Nephron progenitor cell (in vitro differentiated cells): Measurements from ENCODE around the gene CKM.

Experiments used
- DNase-seq: peaks from one replicate; pipeline ENCODE4 v3.0.0; 2021
- H3K27ac Mint-ChIP-seq: 2 replicates; pipeline ENCODE4 v1.8.0; 2021; ENCODE audit warnings: mild to moderate bottlenecking, moderate library complexity, mixed read lengths
- H3K27me3 Mint-ChIP-seq: 2 replicates; pipeline ENCODE4 v1.8.0; 2021; ENCODE audit warnings: mild to moderate bottlenecking, low read depth, mixed read lengths; ENCODE audit not compliant: poor library complexity
- H3K36me3 Mint-ChIP-seq: 2 replicates; pipeline ENCODE4 v1.8.0; 2021; ENCODE audit warnings: low read depth, mixed read lengths
- H3K4me1 Mint-ChIP-seq: 2 replicates; pipeline ENCODE4 v1.8.0; 2021; ENCODE audit warnings: mixed read lengths
- H3K4me3 Mint-ChIP-seq: 2 replicates; pipeline ENCODE4 v1.8.0; 2021; ENCODE audit warnings: mild to moderate bottlenecking, moderate library complexity, mixed read lengths
- H3K9me3 Mint-ChIP-seq: 2 replicates; pipeline ENCODE4 v1.8.0; 2021; ENCODE audit warnings: mild to moderate bottlenecking, moderate library complexity, mixed read lengths
- TF ChIP-seq, protein P1 (sequence below): fragments of 200-600 bp; sonication (generic); IDR thresholded peaks from 2 replicates; pipeline ENCODE4 v1.5.0; 2021; ENCODE audit warnings: antibody characterized with exemption

The CKM gene

DNA sequence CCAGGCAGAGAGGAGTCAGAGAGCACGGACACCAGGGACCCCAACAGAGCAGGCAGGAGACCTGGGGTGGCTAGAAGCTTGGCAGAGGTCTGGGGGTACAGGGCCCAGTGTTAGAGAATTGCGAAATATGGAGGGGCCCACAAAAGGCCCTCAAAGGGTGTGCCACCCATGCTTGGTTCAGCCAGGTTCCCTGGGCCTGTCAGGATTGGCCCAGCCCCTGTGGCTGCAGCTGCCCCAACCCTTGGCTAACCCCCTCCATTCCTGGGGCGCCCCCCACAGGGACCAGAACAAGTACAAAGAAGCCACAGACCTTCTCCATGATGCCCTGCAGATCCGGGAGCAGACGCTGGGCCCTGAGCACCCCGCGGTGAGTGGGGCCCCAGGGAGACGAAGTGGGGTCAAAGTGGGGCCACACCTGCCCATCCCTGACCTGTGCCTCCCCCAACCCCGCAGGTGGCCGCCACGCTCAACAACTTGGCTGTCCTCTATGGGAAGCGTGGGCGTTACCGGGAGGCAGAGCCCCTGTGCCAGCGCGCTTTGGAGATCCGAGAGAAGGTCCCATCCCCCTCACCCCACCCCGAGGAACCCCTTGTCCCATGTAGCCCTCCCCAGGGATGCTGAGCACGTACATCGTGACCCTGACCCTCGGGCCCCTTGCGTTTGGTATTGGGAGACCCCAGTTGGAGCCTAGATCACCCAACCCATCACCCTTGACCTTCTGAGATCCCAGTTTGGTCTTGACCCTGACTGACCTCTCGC is 25.9 kb upstream of the CKM start:
- Mint-ChIP-seq H3K27ac (no peak overlapping the region), H3K4me1 (no peaks in the 10 kb centered on the region), H3K27me3 (peaks cover 16% of the 10 kb centered on the region), H3K4me3 (no peak overlapping the region), H3K9me3 (no peaks in the 10 kb centered on the region), H3K36me3 (peaks cover 5% of the 10 kb centered on the region)
- TF ChIP-seq, protein P1, sequence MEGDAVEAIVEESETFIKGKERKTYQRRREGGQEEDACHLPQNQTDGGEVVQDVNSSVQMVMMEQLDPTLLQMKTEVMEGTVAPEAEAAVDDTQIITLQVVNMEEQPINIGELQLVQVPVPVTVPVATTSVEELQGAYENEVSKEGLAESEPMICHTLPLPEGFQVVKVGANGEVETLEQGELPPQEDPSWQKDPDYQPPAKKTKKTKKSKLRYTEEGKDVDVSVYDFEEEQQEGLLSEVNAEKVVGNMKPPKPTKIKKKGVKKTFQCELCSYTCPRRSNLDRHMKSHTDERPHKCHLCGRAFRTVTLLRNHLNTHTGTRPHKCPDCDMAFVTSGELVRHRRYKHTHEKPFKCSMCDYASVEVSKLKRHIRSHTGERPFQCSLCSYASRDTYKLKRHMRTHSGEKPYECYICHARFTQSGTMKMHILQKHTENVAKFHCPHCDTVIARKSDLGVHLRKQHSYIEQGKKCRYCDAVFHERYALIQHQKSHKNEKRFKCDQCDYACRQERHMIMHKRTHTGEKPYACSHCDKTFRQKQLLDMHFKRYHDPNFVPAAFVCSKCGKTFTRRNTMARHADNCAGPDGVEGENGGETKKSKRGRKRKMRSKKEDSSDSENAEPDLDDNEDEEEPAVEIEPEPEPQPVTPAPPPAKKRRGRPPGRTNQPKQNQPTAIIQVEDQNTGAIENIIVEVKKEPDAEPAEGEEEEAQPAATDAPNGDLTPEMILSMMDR = no peak
- DNase-seq = no peak

DNA sequence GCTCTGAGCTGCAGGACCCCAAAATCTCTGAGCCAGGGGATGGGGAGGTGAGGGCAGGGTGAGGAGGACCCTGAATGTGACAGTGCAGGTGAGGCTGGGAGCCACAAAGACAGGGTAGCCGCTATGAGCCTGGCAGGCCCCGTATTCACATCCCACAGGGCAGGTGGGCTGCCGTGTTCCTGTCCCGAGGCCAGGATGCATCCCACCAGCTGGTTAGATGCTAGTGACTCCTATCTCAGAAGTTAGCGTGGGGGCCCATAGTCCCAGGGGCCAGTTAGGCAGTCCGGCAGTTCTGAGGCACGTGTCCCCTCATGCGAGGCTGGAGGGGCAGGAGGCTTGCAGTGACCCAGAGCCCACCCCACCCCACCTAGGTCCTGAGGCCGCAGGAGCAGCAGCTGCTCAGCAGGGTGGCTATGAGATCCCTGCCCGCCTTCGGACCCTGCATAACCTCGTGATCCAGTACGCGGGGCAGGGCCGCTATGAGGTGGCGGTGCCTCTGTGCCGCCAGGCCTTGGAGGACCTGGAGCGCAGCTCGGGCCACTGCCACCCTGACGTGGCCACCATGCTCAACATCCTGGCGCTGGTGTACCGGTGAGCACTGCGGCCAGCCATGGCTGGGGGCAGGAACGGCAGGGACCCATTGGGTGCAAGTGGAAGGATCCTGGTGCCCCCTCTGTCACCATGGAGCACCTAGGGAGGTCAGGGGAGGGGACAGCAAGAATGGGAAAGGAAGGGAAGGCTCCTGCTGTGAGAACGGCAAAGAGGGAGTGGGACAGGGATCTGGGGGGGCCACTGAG is 25.1 kb upstream of the CKM start:
- Mint-ChIP-seq H3K36me3 (no peaks in the 10 kb centered on the region), H3K9me3 (no peaks in the 10 kb centered on the region), H3K4me3 (no peak overlapping the region), H3K27ac (no peak overlapping the region), H3K4me1 (no peaks in the 10 kb centered on the region), H3K27me3 (peaks cover 16% of the 10 kb centered on the region)
- no peak for DNase-seq
- TF ChIP-seq, protein P1 = no peak

DNA sequence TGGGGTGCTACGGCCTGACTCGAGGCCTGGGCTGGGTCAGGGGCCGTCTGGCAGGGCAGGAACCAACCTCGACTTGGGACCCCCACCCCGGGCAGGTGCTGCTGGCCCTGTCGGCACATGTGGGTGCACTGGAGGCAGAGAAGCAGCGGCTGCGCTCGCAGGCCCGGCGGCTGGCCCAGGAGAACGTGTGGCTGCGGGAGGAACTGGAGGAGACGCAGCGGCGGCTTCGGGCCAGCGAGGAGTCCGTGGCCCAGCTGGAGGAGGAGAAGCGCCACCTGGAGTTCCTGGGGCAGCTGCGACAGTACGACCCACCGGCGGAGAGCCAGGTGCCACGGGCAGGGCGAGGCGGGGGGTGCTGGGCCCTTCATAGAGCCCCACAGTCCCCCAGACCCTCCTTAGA is 23.8 kb upstream of the CKM start:
- H3K9me3 Mint-ChIP-seq = no peaks in the 10 kb centered on the region
- no peak for DNase-seq
- peaks cover 16% of the 10 kb centered on the region for H3K27me3 Mint-ChIP-seq

DNA sequence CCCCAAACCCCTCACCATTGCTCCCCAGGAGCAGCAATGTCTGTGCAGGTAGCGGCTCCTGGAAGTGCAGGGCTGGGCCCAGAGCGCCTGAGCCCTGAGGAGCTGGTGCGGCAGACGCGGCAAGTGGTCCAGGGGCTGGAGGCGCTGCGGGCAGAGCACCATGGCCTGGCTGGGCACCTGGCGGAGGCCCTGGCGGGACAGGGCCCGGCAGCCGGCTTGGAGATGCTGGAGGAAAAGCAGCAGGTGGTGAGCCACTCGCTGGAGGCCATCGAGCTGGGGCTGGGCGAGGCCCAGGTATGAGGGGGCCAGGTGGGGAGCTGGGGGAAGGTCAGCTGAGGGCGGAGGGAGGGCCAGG is 22.8 kb upstream of the CKM start:
- TF ChIP-seq, protein P1 = no peak
- no peak overlapping the region for H3K27ac Mint-ChIP-seq

More for the DNA sequence above, 23.8 kb upstream of the CKM start:
- H3K36me3 Mint-ChIP-seq = no peaks in the 10 kb centered on the region
- no peaks in the 10 kb centered on the region for H3K4me1 Mint-ChIP-seq
- no peak overlapping the region for H3K4me3 Mint-ChIP-seq
- H3K27ac Mint-ChIP-seq = no peak overlapping the region
- TF ChIP-seq, protein P1 = no peak

GRCh38 chr19:45344621-45345505 is 22.2 kb upstream of the CKM start:
- peaks cover 5% of the 10 kb centered on the region for H3K4me1 Mint-ChIP-seq
- H3K27ac Mint-ChIP-seq = no peak overlapping the region
- H3K4me3 Mint-ChIP-seq = no peak overlapping the region
- H3K27me3 Mint-ChIP-seq = peaks cover 23% of the 10 kb centered on the region
- no peak for DNase-seq
- no peaks in the 10 kb centered on the region for H3K36me3 Mint-ChIP-seq
- TF ChIP-seq, protein P1 = no peak
- H3K9me3 Mint-ChIP-seq = no peaks in the 10 kb centered on the region

More for the DNA sequence above, 22.8 kb upstream of the CKM start:
- Mint-ChIP-seq H3K4me1 (no peaks in the 10 kb centered on the region), H3K4me3 (no peak overlapping the region), H3K36me3 (no peaks in the 10 kb centered on the region), H3K9me3 (no peaks in the 10 kb centered on the region), H3K27me3 (peaks cover 16% of the 10 kb centered on the region)
- DNase-seq = no peak
